Pancreas (tissue), 10 donors: ENCODE results near the gene ATG10. TPM values are rescaled to one million over a fixed set of nuclear protein-coding genes. Genes with fewer than 3 reads are reported as not detected.
"Not testable (repeated sequence)": the region's sequence is repeated elsewhere in the genome, so short reads cannot be mapped to it uniquely, and the experiment has no call there.

ENCODE experiments used
- ATAC-seq, 4 donors: fragments of 200-7000 bp; cut with Tn5 transposase; one replicate each; pipeline versions ENCODE4 v1.8.0 to v1.9.1; 2020; ENCODE audit warnings: mild to moderate bottlenecking in 4 of 4, moderate library complexity in 4 of 4
- DNase-seq, 6 donors: peaks; one replicate each; pipeline ENCODE4 v3.0.0-alpha.2; 2020
- FAIRE-seq: peaks from 2 replicates; lab custom pipeline; 2012; peaks lifted over from hg19 to GRCh38; lab: Jason Lieb, UNC
- H3K27ac ChIP-seq, 4 donors: fragments of 200-600 bp; sonication (generic); 1 replicate in 3 of 4; 2 replicates in 1 of 4; pipeline versions ENCODE4 v1.5.0 to v1.8.0; 2020
- H3K27me3 ChIP-seq, 4 donors: fragments of 200-600 bp; one replicate each; pipeline ENCODE4 v1.8.0; 2021
- H3K36me3 ChIP-seq, 3 donors: fragments of 200-600 bp; sonication (generic) in 1 of 3; one replicate each; pipeline versions ENCODE4 v1.5.0 to v1.8.0; 2020 to 2021
- H3K4me1 ChIP-seq, 3 donors: fragments of 200-600 bp; one replicate each; pipeline ENCODE4 v1.8.0; 2021
- H3K4me3 ChIP-seq, 4 donors: fragments of 200-600 bp; sonication (generic) in 2 of 4; one replicate each; pipeline versions ENCODE4 v1.5.0 to v1.8.0; 2020 to 2021
- H3K9me3 ChIP-seq, 4 donors: fragments of 200-600 bp; one replicate each; pipeline ENCODE4 v1.8.0; 2021
- WGBS, 2 donors: extraction: QIAGEN DNeasy Blood & Tissue Kit; methylation state at CpG; one replicate each; pipeline ENCODE4 v1.1.7; 2013; 5-methylcytosine and 5-hydroxymethylcytosine counted together
- intact Hi-C, 3 donors: fragments of 100-400 bp; cut with DNase I; formaldehyde crosslinking; loops; one replicate each; pipeline versions ENCODE4 v1.11.1 to v1.14.2; 2022
- polyA plus RNA-seq, 2 donors: library from polyadenylated mRNA; stranded (reverse); fragments of 200-250 nt; gene quantifications; one replicate each; pipeline ENCODE4 v1.2.3, GENCODE V29; 2013
- total RNA-seq, 6 donors: library from RNA; stranded (reverse); fragmentation: NEBNext Ultra II Directional in 4 of 6; extraction: Animal tissue kit (Norgen Biotek cat#: 25700) in 4 of 6; gene quantifications; one replicate each; pipeline versions ENCODE4 v1.2.1 to v1.2.4, GENCODE V29; 2021 to 2023
- TF ChIP-seq, protein P1 (sequence below), 4 donors: fragments of 200-600 bp; sonication (generic) in 3 of 4; IDR thresholded peaks; one replicate each; pipeline versions ENCODE4 v1.5.0 to v1.8.0; 2021; ENCODE audit warnings: antibody characterized with exemption in 4 of 4
- donor health status: healthy with polysubstance abuse.
- donor health status: DM: no; HTN: no; CAD: no; lungs with moderate emphysema.
- donor health status: DM: no; HTN: no; CAD: no.
- donor health status: control.
- donor health status: control.
- donor health status: Bipolar disorder and iron deficiency.
- donor health status: DM: yes; HTN: yes; CAD: no.
- donor health status: DM: no; HTN: no; CAD: no.
- donor health status: DM: no; HTN: no; CAD: no.
- donor health status: DM: yes; HTN: yes; CAD: no.

ATG10 gene
- total and polyA plus RNA-seq, 8 donors, result 3.3 to 5.2 (median 3.5) TPM

GRCh38 chr5:81994679-81995078, 22.9 kb downstream of the ATG10 start:
- H3K36me3 ChIP-seq, result no peaks in the 10 kb centered on the region
- ATAC-seq (no peak), DNase-seq (no peak), FAIRE-seq (no peak)
- H3K4me3 ChIP-seq, result no peak overlapping the region
- TF ChIP-seq, protein P1, sequence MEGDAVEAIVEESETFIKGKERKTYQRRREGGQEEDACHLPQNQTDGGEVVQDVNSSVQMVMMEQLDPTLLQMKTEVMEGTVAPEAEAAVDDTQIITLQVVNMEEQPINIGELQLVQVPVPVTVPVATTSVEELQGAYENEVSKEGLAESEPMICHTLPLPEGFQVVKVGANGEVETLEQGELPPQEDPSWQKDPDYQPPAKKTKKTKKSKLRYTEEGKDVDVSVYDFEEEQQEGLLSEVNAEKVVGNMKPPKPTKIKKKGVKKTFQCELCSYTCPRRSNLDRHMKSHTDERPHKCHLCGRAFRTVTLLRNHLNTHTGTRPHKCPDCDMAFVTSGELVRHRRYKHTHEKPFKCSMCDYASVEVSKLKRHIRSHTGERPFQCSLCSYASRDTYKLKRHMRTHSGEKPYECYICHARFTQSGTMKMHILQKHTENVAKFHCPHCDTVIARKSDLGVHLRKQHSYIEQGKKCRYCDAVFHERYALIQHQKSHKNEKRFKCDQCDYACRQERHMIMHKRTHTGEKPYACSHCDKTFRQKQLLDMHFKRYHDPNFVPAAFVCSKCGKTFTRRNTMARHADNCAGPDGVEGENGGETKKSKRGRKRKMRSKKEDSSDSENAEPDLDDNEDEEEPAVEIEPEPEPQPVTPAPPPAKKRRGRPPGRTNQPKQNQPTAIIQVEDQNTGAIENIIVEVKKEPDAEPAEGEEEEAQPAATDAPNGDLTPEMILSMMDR (IDR thresholded peaks at IDR 0.05), result no peak
- H3K27ac ChIP-seq, result no peak overlapping the region
- no peaks in the 10 kb centered on the region for H3K4me1 ChIP-seq
- no peaks in the 10 kb centered on the region for H3K27me3 ChIP-seq
- intact Hi-C loops, result no loop called here
- no peaks in the 10 kb centered on the region for H3K9me3 ChIP-seq
- WGBS, 2 donors, result 75 to 76% methylated on average over 1 of the region's 1 CpG

- TF ChIP-seq, protein P1 (IDR thresholded peaks at IDR 0.05), result no peak
- FAIRE-seq, result no peak
- no peak overlapping the region for H3K4me3 ChIP-seq
- no peaks in the 10 kb centered on the region for H3K36me3 ChIP-seq
- DNase-seq, result no peak
- no peaks in the 10 kb centered on the region for H3K27me3 ChIP-seq
- intact Hi-C loops, result no loop called here
- ATAC-seq, result no peak
- 93% methylated on average over 2 of the region's 2 CpGs for WGBS, 2 donors
- H3K4me1 ChIP-seq, result no peaks in the 10 kb centered on the region
- H3K9me3 ChIP-seq, result no peaks in the 10 kb centered on the region
- no peak overlapping the region for H3K27ac ChIP-seq
These were observed 23.6 kb downstream of the ATG10 start for GRCh38 chr5:81995407-81995806.

DNA sequence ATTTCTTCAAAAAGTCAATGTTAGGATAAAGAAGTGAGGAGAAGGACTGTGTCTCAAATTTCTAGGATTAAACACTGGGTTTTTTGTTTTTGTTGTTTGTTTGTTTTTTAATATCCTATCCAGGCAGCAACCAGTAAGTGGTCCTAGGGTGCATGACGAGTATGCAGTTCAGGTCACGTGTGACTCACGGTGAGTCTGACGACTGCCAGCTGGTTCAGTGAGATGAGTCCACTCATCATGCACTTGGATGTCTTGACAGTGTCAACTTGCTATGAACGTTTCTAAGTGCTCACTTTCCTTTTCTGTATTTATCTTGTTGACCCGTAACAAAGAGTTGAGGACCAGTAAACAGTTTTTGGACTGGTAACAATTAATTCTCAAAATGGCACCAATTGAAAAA, 32.7 kb downstream of the ATG10 start:
- Histone ChIP-seq H3K9me3 (no peaks in the 10 kb centered on the region), H3K4me3 (no peak overlapping the region), H3K4me1 (no peaks in the 10 kb centered on the region), H3K36me3 (no peaks in the 10 kb centered on the region), H3K27ac (no peak overlapping the region), H3K27me3 (no peaks in the 10 kb centered on the region)
- TF ChIP-seq, protein P1 (IDR thresholded peaks at IDR 0.05), result no peak
- 83 to 84% methylated on average over 6 of the region's 6 CpGs for WGBS, 2 donors
- DNase-seq, result no peak
- intact Hi-C loops, result no loop called here
- FAIRE-seq, result no peak
- no peak for ATAC-seq

GRCh38 chr5:82009869-82010268, 38.0 kb downstream of the ATG10 start:
- H3K4me3 ChIP-seq, H3K27me3 ChIP-seq, H3K36me3 ChIP-seq, FAIRE-seq, intact Hi-C loops, DNase-seq, ATAC-seq, H3K9me3 ChIP-seq, H3K4me1 ChIP-seq, H3K27ac ChIP-seq: not testable (repeated sequence)
- 98% methylated on average over 12 of the region's 12 CpGs for WGBS, 2 donors

DNA sequence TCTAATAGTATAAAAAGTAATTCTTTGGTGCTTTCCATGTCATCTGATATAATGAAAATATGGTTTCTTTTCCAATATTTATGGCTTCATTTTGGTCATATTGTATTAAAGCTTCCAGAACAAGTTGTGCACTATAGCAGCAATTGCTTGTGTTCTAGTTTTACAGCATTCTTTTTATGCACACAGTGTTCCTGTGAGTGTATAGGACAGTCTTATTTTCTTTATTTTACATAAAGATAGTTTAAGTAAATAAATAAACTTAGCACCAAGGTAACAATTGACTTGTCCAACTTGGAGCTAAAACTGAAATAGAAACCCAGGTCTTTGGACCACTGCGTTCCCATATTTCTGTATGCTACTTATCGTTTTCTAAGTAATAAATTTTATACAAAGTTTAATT, 38.9 kb downstream of the ATG10 start:
- intact Hi-C loops, result no loop called here
- Histone ChIP-seq H3K9me3 (no peaks in the 10 kb centered on the region), H3K27ac (no peak overlapping the region), H3K36me3 (no peaks in the 10 kb centered on the region), H3K27me3 (no peaks in the 10 kb centered on the region), H3K4me3 (no peak overlapping the region), H3K4me1 (no peaks in the 10 kb centered on the region)
- FAIRE-seq, result no peak
- TF ChIP-seq, protein P1 (IDR thresholded peaks at IDR 0.05), result no peak
- no peak for DNase-seq
- ATAC-seq, result no peak
- 94 to 99% methylated on average over 2 of the region's 2 CpGs for WGBS, 2 donors
